OCI-LY1 (cell line): Measurements from ENCODE around the gene DCST1.

Source experiments
- H2AFZ ChIP-seq: fragments of 200-600 bp; sonication (generic), shearing (Covaris generic); 2 replicates; pipeline ENCODE4 v1.6.0; 2014; ENCODE audit warnings: antibody characterized with exemption, mild to moderate bottlenecking, low read length
- H3F3A ChIP-seq: fragments of 200-600 bp; sonication (generic), shearing (Covaris generic); 2 replicates; pipeline ENCODE4 v1.6.0; 2014; ENCODE audit warnings: mild to moderate bottlenecking, antibody characterized with exemption, low read length, moderate library complexity; ENCODE audit not compliant: insufficient read depth
- H3K27ac ChIP-seq: fragments of 200-600 bp; sonication (generic); 2 replicates; pipeline ENCODE4 v1.5.1; 2014; ENCODE audit warnings: low read length, mixed run types, mild to moderate bottlenecking, low read depth; ENCODE audit not compliant: poor library complexity, severe bottlenecking
- H3K27me3 ChIP-seq: fragments of 200-600 bp; sonication (generic); 2 replicates; pipeline ENCODE4 v1.6.0; 2014; ENCODE audit warnings: antibody characterized with exemption, mild to moderate bottlenecking, low read length, moderate library complexity; ENCODE audit not compliant: insufficient read depth
- H3K36me3 ChIP-seq: fragments of 200-600 bp; sonication (generic); 2 replicates; pipeline ENCODE4 v1.6.1; 2014; ENCODE audit warnings: mild to moderate bottlenecking, antibody characterized with exemption, low read length, moderate library complexity, mixed read lengths; ENCODE audit not compliant: insufficient read depth
- H3K4me1 ChIP-seq: fragments of 200-600 bp; sonication (generic); 2 replicates; pipeline ENCODE4 v1.5.1; 2014; ENCODE audit warnings: mild to moderate bottlenecking, low read length, moderate library complexity; ENCODE audit not compliant: insufficient read depth, severe bottlenecking
- H3K4me2 ChIP-seq: fragments of 200-600 bp; sonication (generic), shearing (Covaris generic); 2 replicates; pipeline ENCODE4 v1.6.1; 2014; ENCODE audit warnings: low read length
- H3K4me3 ChIP-seq: fragments of 200-600 bp; sonication (generic); 2 replicates; pipeline ENCODE4 v1.5.1; 2014; ENCODE audit warnings: low read length, low read depth, mild to moderate bottlenecking, mixed read lengths; ENCODE audit not compliant: poor library complexity, severe bottlenecking
- H3K79me2 ChIP-seq: fragments of 200-600 bp; shearing (Covaris generic); 2 replicates; pipeline ENCODE4 v1.6.1; 2016; ENCODE audit warnings: mixed run types, low read length, mixed read lengths; ENCODE audit not compliant: insufficient read depth
- H3K9ac ChIP-seq: fragments of 200-600 bp; sonication (generic), shearing (Covaris generic); 2 replicates; pipeline ENCODE4 v1.6.1; 2014; ENCODE audit warnings: mild to moderate bottlenecking, low read length, mixed read lengths
- H3K9me2 ChIP-seq: fragments of 200-600 bp; sonication (generic), shearing (Covaris generic); 2 replicates; pipeline ENCODE4 v1.6.1; 2014; ENCODE audit warnings: low read depth, mild to moderate bottlenecking, low read length, mixed read lengths
- H3K9me3 ChIP-seq: fragments of 200-600 bp; shearing (Covaris generic); 2 replicates; pipeline ENCODE4 v1.6.1; 2014; ENCODE audit warnings: low read length, mixed read lengths
- H4K20me1 ChIP-seq: fragments of 200-600 bp; sonication (generic), shearing (Covaris generic); 2 replicates; pipeline ENCODE4 v1.6.0; 2016; ENCODE audit warnings: mild to moderate bottlenecking, low read length; ENCODE audit not compliant: insufficient read depth
- EZH2 ChIP-seq: fragments of 200-600 bp; sonication (generic), shearing (Covaris generic); IDR thresholded peaks from 2 replicates; pipeline ENCODE4 v1.8.0; 2017; ENCODE audit warnings: borderline replicate concordance, mixed run types, mild to moderate bottlenecking, antibody characterized with exemption, low read length, moderate library complexity, mixed read lengths
- TF ChIP-seq, protein P1 (sequence below): fragments of 200-600 bp; sonication (generic), shearing (Covaris generic); IDR thresholded peaks from 2 replicates; pipeline ENCODE4 v1.5.1; 2017; ENCODE audit warnings: mild to moderate bottlenecking, antibody characterized with exemption, low read length, moderate library complexity, mixed read lengths

DCST1 gene

DNA sequence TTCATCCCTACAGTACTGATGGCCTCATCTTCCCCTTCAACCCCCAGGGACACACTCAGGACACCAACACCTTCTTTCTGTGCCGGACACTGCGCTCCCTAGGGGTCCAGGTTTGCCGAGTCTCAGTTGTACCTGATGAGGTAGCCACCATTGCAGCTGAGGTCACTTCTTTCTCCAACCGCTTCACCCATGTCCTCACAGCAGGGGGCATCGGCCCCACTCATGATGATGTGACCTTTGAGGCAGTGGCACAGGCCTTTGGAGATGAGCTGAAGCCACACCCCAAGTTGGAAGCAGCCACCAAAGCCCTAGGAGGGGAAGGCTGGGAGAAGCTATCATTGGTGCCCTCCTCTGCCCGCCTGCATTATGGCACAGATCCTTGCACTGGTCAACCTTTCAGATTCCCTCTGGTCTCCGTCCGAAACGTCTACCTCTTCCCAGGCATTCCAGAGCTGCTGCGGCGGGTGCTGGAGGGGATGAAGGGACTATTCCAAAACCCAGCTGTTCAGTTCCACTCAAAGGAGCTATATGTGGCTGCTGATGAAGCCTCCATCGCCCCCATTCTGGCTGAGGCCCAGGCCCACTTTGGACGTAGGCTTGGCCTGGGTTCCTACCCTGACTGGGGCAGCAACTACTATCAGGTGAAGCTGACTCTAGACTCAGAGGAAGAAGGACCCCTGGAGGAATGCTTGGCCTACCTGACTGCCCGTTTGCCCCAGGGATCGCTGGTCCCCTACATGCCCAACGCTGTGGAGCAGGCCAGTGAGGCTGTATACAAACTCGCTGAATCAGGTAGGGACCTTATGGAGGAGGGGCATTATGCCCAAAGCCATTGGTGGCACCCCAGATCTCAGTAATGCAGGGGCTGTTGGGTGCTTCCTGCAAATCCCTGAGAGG lies 45.3 kb upstream of the DCST1 start:
- Histone ChIP-seq H3K9me2 (no peaks in the 10 kb centered on the region), H2AFZ (no peak overlapping the region), H3K4me3 (no peak overlapping the region), H3K9ac (no peak overlapping the region), H4K20me1 (no peaks in the 10 kb centered on the region), H3K4me2 (no peak overlapping the region), H3K27ac (no peak overlapping the region), H3K4me1 (peaks cover 14% of the 10 kb centered on the region), H3K79me2 (peaks cover 15% of the 10 kb centered on the region), H3F3A (no peaks in the 10 kb centered on the region), H3K9me3 (no peaks in the 10 kb centered on the region), H3K36me3 (peaks cover 52% of the 10 kb centered on the region), H3K27me3 (no peaks in the 10 kb centered on the region)
- TF ChIP-seq, protein P1, sequence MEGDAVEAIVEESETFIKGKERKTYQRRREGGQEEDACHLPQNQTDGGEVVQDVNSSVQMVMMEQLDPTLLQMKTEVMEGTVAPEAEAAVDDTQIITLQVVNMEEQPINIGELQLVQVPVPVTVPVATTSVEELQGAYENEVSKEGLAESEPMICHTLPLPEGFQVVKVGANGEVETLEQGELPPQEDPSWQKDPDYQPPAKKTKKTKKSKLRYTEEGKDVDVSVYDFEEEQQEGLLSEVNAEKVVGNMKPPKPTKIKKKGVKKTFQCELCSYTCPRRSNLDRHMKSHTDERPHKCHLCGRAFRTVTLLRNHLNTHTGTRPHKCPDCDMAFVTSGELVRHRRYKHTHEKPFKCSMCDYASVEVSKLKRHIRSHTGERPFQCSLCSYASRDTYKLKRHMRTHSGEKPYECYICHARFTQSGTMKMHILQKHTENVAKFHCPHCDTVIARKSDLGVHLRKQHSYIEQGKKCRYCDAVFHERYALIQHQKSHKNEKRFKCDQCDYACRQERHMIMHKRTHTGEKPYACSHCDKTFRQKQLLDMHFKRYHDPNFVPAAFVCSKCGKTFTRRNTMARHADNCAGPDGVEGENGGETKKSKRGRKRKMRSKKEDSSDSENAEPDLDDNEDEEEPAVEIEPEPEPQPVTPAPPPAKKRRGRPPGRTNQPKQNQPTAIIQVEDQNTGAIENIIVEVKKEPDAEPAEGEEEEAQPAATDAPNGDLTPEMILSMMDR: no peak
- TF ChIP-seq EZH2: no peak

DNA sequence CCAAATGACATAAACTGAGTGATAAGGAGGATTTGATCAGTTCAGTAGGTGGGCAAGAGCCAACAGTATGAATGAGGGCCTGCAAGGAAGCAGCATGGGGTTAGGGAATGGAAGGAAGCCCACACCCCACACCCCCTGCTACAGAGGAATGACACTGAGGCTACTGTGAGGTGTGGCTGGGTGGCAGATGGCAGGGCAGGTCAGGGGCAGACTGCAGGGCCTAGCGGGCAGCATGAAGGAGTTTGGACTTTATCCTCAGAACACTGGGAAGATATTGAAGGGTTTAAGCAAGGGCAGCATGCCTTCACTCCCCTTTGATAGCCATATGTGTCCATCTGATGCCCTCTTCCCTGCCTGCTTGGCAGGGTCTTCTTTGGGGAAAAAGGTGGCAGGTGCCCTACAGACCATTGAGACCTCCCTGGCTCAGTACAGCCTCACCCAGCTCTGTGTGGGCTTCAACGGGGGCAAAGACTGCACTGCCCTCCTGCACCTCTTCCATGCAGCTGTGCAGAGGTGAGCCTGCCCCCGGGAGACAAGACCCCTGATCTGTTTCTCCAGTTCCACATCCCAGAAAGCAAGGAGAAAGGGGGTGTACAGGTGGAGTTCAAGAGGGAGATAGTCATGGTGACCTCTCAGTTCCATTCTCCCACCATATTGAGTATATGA lies 44.3 kb upstream of the DCST1 start:
- no peaks in the 10 kb centered on the region for H3F3A ChIP-seq
- H3K36me3 ChIP-seq: peaks cover 52% of the 10 kb centered on the region
- no peak overlapping the region for H3K4me3 ChIP-seq
- no peak overlapping the region for H3K27ac ChIP-seq
- no peaks in the 10 kb centered on the region for H3K9me2 ChIP-seq
- TF ChIP-seq, protein P1: no peak
- TF ChIP-seq EZH2: no peak
- H3K79me2 ChIP-seq: peaks cover 6% of the 10 kb centered on the region
- H4K20me1 ChIP-seq: no peaks in the 10 kb centered on the region
- no peaks in the 10 kb centered on the region for H3K9me3 ChIP-seq
- no peak overlapping the region for H2AFZ ChIP-seq
- H3K4me2 ChIP-seq: no peak overlapping the region
- no peak overlapping the region for H3K9ac ChIP-seq
- H3K4me1 ChIP-seq: peaks cover 8% of the 10 kb centered on the region
- no peaks in the 10 kb centered on the region for H3K27me3 ChIP-seq

DNA sequence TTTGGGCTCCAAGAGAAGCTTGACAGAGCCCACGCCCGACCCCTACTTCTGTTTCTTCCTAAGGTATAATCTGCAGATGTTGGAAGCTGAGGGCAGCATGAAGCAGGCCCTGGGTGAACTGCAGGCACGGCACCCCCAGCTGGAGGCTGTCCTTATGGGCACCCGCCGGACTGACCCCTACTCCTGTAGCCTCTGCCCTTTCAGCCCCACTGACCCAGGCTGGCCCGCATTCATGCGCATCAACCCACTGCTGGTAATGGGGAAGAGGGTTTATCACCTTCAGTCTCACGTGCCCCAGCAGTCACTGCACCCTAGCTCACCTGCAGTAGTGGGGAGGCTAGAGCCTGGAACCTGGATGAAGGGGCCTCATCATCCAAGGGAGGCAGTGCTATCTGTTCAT lies 43.3 kb upstream of the DCST1 start:
- Histone ChIP-seq H4K20me1 (no peaks in the 10 kb centered on the region), H3K4me2 (no peak overlapping the region), H3K9me3 (no peaks in the 10 kb centered on the region), H3K36me3 (peaks cover 52% of the 10 kb centered on the region), H3K27me3 (no peaks in the 10 kb centered on the region), H3K79me2 (no peaks in the 10 kb centered on the region), H3F3A (no peaks in the 10 kb centered on the region), H3K4me1 (peaks cover 8% of the 10 kb centered on the region), H3K9ac (no peak overlapping the region), H3K4me3 (no peak overlapping the region), H3K27ac (no peak overlapping the region), H2AFZ (no peak overlapping the region), H3K9me2 (no peaks in the 10 kb centered on the region)
- TF ChIP-seq, protein P1: no peak
- TF ChIP-seq EZH2: no peak
